SU-DHL-6 (cell line): ENCODE measurements around the gene CD247.

Source experiments
- H2AFZ ChIP-seq: fragments of 200-600 bp; sonication (generic); 2 replicates; pipeline ENCODE4 v1.6.1; 2014; ENCODE audit warnings: low read depth, mild to moderate bottlenecking, moderate library complexity, mixed read lengths, antibody characterized with exemption, low read length; ENCODE audit not compliant: severe bottlenecking
- H3F3A ChIP-seq: fragments of 200-600 bp; shearing (Covaris generic); 2 replicates; pipeline ENCODE4 v1.6.0; 2016; ENCODE audit warnings: antibody characterized with exemption, mild to moderate bottlenecking; ENCODE audit not compliant: insufficient read depth
- H3K27ac ChIP-seq: fragments of 200-600 bp; sonication (generic); 2 replicates; pipeline ENCODE4 v1.5.1; 2016; ENCODE audit warnings: low read depth, mild to moderate bottlenecking, low read length, moderate library complexity, mixed read lengths
- H3K27me3 ChIP-seq: fragments of 200-600 bp; sonication (generic), shearing (Covaris generic); 2 replicates; pipeline ENCODE4 v1.6.0; 2014; ENCODE audit warnings: mild to moderate bottlenecking, low read length
- H3K36me3 ChIP-seq: fragments of 200-600 bp; sonication (generic); 2 replicates; pipeline ENCODE4 v1.6.1; 2014; ENCODE audit warnings: mild to moderate bottlenecking, low read length, mixed read lengths
- H3K4me2 ChIP-seq: fragments of 300-600, 200-600 bp; shearing (Covaris generic), sonication (generic); 2 replicates; pipeline ENCODE4 v1.6.0; 2014; ENCODE audit warnings: low read length, low read depth, mild to moderate bottlenecking; ENCODE audit not compliant: poor library complexity, severe bottlenecking
- H3K4me3 ChIP-seq: fragments of 200-600 bp; sonication (generic); 2 replicates; pipeline ENCODE4 v1.5.1; 2014; ENCODE audit warnings: antibody characterized with exemption, low read length, mild to moderate bottlenecking, mixed read lengths; ENCODE audit not compliant: insufficient read depth, poor library complexity, severe bottlenecking
- H3K79me2 ChIP-seq: fragments of 200-600 bp; sonication (generic); 2 replicates; pipeline ENCODE4 v1.6.1; 2014; ENCODE audit warnings: mild to moderate bottlenecking, low read length, moderate library complexity; ENCODE audit not compliant: insufficient read depth
- H3K9ac ChIP-seq: fragments of 200-600 bp; sonication (generic); 2 replicates; pipeline ENCODE4 v1.7.0; 2014; ENCODE audit warnings: mild to moderate bottlenecking, low read length
- H3K9me2 ChIP-seq: fragments of 200-600 bp; sonication (generic); replicated peaks from 2 replicates; pipeline ENCODE4 v1.6.1; 2014; ENCODE audit warnings: low read length; ENCODE audit not compliant: insufficient read depth
- H3K9me3 ChIP-seq: fragments of 200-600 bp; sonication (generic); 2 replicates; pipeline ENCODE4 v1.6.1; 2014; ENCODE audit warnings: low read length, mixed read lengths; ENCODE audit not compliant: insufficient read depth
- H4K20me1 ChIP-seq: fragments of 200-600 bp; sonication (generic); 2 replicates; pipeline ENCODE4 v1.6.1; 2014; ENCODE audit warnings: low read depth, mild to moderate bottlenecking, antibody characterized with exemption, low read length, moderate library complexity, mixed read lengths
- EZH2phosphoT487 ChIP-seq: fragments of 200-600 bp; sonication (generic), shearing (Covaris generic); conservative IDR thresholded peaks from 2 replicates; pipeline ENCODE4 v1.6.1; 2018; ENCODE audit warnings: mild to moderate bottlenecking, antibody characterized with exemption, low read length, moderate library complexity, mixed read lengths
- TF ChIP-seq, protein P1 (sequence below): fragments of 200-600 bp; sonication (generic); IDR thresholded peaks from one replicate; pipeline ENCODE4 v1.5.1; 2017; ENCODE audit warnings: antibody characterized with exemption, mild to moderate bottlenecking, low read length, moderate library complexity; ENCODE audit not compliant: insufficient read depth, poor library complexity, severe bottlenecking

The CD247 gene

DNA sequence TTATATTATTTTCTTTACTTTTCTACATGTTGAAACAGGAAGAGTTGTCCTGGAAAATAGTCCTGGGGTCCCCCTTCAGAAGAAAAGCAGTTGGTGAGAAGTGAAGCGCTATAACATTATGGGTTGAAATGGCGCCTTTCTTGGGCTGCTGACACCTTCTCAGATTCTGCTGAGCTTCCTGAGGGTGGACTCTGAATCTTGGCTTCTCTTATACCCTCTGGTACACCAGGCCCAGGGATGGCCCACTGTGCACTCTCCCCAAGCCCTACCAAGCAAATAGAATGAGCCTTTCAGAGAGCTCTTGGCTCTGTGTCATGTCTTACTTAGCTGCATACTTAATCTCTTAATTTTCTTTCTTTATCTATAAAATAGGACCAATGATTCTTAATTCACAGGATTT lies 42.3 kb downstream of the CD247 start:
- no peaks in the 10 kb centered on the region for H3K36me3 ChIP-seq
- H3K9me2 ChIP-seq, result no peaks in the 10 kb centered on the region
- H3F3A ChIP-seq, result no peaks in the 10 kb centered on the region
- TF ChIP-seq, protein P1, sequence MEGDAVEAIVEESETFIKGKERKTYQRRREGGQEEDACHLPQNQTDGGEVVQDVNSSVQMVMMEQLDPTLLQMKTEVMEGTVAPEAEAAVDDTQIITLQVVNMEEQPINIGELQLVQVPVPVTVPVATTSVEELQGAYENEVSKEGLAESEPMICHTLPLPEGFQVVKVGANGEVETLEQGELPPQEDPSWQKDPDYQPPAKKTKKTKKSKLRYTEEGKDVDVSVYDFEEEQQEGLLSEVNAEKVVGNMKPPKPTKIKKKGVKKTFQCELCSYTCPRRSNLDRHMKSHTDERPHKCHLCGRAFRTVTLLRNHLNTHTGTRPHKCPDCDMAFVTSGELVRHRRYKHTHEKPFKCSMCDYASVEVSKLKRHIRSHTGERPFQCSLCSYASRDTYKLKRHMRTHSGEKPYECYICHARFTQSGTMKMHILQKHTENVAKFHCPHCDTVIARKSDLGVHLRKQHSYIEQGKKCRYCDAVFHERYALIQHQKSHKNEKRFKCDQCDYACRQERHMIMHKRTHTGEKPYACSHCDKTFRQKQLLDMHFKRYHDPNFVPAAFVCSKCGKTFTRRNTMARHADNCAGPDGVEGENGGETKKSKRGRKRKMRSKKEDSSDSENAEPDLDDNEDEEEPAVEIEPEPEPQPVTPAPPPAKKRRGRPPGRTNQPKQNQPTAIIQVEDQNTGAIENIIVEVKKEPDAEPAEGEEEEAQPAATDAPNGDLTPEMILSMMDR, result no peak
- no peak for TF ChIP-seq EZH2phosphoT487
- H4K20me1 ChIP-seq, result no peaks in the 10 kb centered on the region
- no peak overlapping the region for H3K27ac ChIP-seq
- no peak overlapping the region for H3K9ac ChIP-seq
- H3K9me3 ChIP-seq, result no peaks in the 10 kb centered on the region
- H3K79me2 ChIP-seq, result no peaks in the 10 kb centered on the region
- H3K4me2 ChIP-seq, result no peak overlapping the region
- H3K4me3 ChIP-seq, result no peak overlapping the region
- H2AFZ ChIP-seq, result no peak overlapping the region
- H3K27me3 ChIP-seq, result no peaks in the 10 kb centered on the region

GRCh38 chr1:167474191-167474641 lies 44.1 kb downstream of the CD247 start:
- H3K79me2 ChIP-seq, result no peaks in the 10 kb centered on the region
- no peak overlapping the region for H3K9ac ChIP-seq
- no peak overlapping the region for H3K27ac ChIP-seq
- no peaks in the 10 kb centered on the region for H3F3A ChIP-seq
- H3K4me2 ChIP-seq, result no peak overlapping the region
- H2AFZ ChIP-seq, result no peak overlapping the region
- H4K20me1 ChIP-seq, result no peaks in the 10 kb centered on the region
- H3K4me3 ChIP-seq, result no peak overlapping the region
- TF ChIP-seq EZH2phosphoT487, result no peak
- TF ChIP-seq, protein P1, result no peak
- H3K27me3 ChIP-seq, result no peaks in the 10 kb centered on the region
- H3K36me3 ChIP-seq, result no peaks in the 10 kb centered on the region
- H3K9me2 ChIP-seq, result no peaks in the 10 kb centered on the region
- no peaks in the 10 kb centered on the region for H3K9me3 ChIP-seq

DNA sequence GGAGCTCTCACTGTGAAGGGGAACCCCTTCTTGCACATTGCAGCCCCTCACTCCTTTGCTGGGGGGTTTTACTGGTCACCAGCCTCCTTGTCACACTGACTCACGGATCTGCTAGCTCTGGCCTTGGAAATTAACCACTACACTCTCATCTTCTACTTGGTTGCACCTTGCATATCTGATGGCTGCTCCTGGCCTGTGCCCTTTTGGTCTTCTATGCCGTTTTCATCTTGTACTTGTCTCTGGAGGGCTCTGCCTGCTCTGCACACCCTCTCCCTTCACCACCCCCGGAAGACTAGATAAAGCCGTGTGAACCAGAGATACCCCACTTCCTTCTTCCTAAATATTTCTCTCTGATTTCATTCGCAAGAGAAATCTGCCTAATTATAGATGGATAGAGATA lies 44.6 kb downstream of the CD247 start:
- Histone ChIP-seq H3K4me2 (no peak overlapping the region), H3K9ac (no peak overlapping the region), H3K9me2 (no peaks in the 10 kb centered on the region), H4K20me1 (no peaks in the 10 kb centered on the region), H3K9me3 (no peaks in the 10 kb centered on the region), H2AFZ (no peak overlapping the region), H3K36me3 (no peaks in the 10 kb centered on the region), H3K27ac (no peak overlapping the region), H3K4me3 (no peak overlapping the region), H3K79me2 (no peaks in the 10 kb centered on the region), H3K27me3 (no peaks in the 10 kb centered on the region), H3F3A (no peaks in the 10 kb centered on the region)
- TF ChIP-seq, protein P1, result no peak
- TF ChIP-seq EZH2phosphoT487, result no peak
